CD4-positive, alpha-beta memory T cell (primary cell): ENCODE measurements around the gene LDLRAD1. TPM values are rescaled to one million over a fixed set of nuclear protein-coding genes. Genes with fewer than 3 reads are reported as not detected.

Source experiments
- CTCF ChIA-PET: fragments of 350-600 bp; sonication (Branson Sonifier 250); formaldehyde crosslinking; loops from one replicate; lab custom pipeline; 2021; ENCODE audit warnings: inconsistent platforms; ENCODE audit not compliant: partially characterized antibody; lab: Charles Lee
- POLR2A ChIA-PET: fragments of 350-600 bp; sonication (Branson Sonifier 250); formaldehyde crosslinking; loops from one replicate; lab custom pipeline; 2021; ENCODE audit not compliant: partially characterized antibody; lab: Charles Lee
- DNase-seq, 5 donors: peaks; one replicate each; pipeline versions ENCODE4 v3.0.0 to v3.0.0-alpha.2; 2020 to 2022; ENCODE audit warnings: mixed read lengths in 1 of 5
- H3K27ac ChIP-seq: one replicate; pipeline ENCODE4 v1.7.0; 2013; ENCODE audit warnings: low read depth, low read length
- H3K27me3 ChIP-seq: 2 replicates; pipeline ENCODE4 v1.7.0; 2013; ENCODE audit warnings: mild to moderate bottlenecking, low read length, moderate library complexity; ENCODE audit not compliant: insufficient read depth
- H3K36me3 ChIP-seq: 2 replicates; pipeline ENCODE4 v1.7.0; 2013; ENCODE audit warnings: mild to moderate bottlenecking, low read length, moderate library complexity; ENCODE audit not compliant: insufficient read depth
- H3K4me1 ChIP-seq: 2 replicates; pipeline ENCODE4 v1.7.0; 2013; ENCODE audit warnings: mild to moderate bottlenecking, low read length, moderate library complexity; ENCODE audit not compliant: insufficient read depth
- H3K4me3 ChIP-seq, 2 donors: one replicate each; pipeline ENCODE4 v1.7.0; 2013; ENCODE audit warnings: low read length in 2 of 2, mild to moderate bottlenecking in 1 of 2
- H3K9me3 ChIP-seq, 2 donors: one replicate each; pipeline ENCODE4 v1.7.0; 2013; ENCODE audit warnings: low read length in 2 of 2, control low read depth in 1 of 2; ENCODE audit not compliant: control insufficient read depth in 1 of 2
- H3K27ac Mint-ChIP-seq, 7 donors: one replicate each; pipeline ENCODE4 v1.8.0; 2020 to 2021; ENCODE audit warnings: mixed read lengths in 7 of 7, mild to moderate bottlenecking in 6 of 7, inconsistent platforms in 3 of 7, moderate library complexity in 3 of 7
- H3K27me3 Mint-ChIP-seq, 2 donors: one replicate each; pipeline ENCODE4 v1.8.0; 2020 to 2021; ENCODE audit warnings: mixed read lengths in 2 of 2
- H3K36me3 Mint-ChIP-seq, 2 donors: one replicate each; pipeline ENCODE4 v1.8.0; 2020 to 2021; ENCODE audit warnings: mixed read lengths in 2 of 2, inconsistent platforms in 1 of 2, mild to moderate bottlenecking in 1 of 2
- H3K4me1 Mint-ChIP-seq, 4 donors: one replicate each; pipeline ENCODE4 v1.8.0; 2020 to 2021; ENCODE audit warnings: mixed read lengths in 4 of 4, mild to moderate bottlenecking in 1 of 4
- H3K4me3 Mint-ChIP-seq, 8 donors: one replicate each; pipeline ENCODE4 v1.8.0; 2020 to 2021; ENCODE audit warnings: mixed read lengths in 8 of 8, mild to moderate bottlenecking in 7 of 8, moderate library complexity in 6 of 8, inconsistent platforms in 3 of 8
- H3K9me3 Mint-ChIP-seq, 8 donors: one replicate each; pipeline ENCODE4 v1.8.0; 2020 to 2021; ENCODE audit warnings: mixed read lengths in 8 of 8, mild to moderate bottlenecking in 5 of 8, inconsistent platforms in 3 of 8, moderate library complexity in 1 of 8
- intact Hi-C: fragments of 100-400 bp; cut with micrococcal nuclease; formaldehyde crosslinking; loops from one replicate; pipeline ENCODE4 v1.15.1; 2023
- microRNA-seq: library from miRNA; unstranded; fragments of <30 nt; microRNA quantifications from one replicate; pipeline ENCODE4 v1.2.0, GENCODE V29; 2021; ENCODE audit warnings: borderline replicate concordance, borderline number of aligned reads, borderline microRNAs expressed, mixed read lengths
- polyA plus RNA-seq, 2 donors: library from polyadenylated mRNA; unstranded; fragments of 300-500 nt; fragmentation: Illumina TruSeq; gene quantifications; one replicate each; pipeline ENCODE4 v1.2.3, GENCODE V29; 2021
- total RNA-seq, 2 experiments: library from RNA; stranded (reverse); gene quantifications; one replicate each; pipeline ENCODE4 v1.2.3, GENCODE V29; 2021

Gene LDLRAD1
- total and polyA plus RNA-seq, 4 experiments from 2014 or later, result not detected

DNA sequence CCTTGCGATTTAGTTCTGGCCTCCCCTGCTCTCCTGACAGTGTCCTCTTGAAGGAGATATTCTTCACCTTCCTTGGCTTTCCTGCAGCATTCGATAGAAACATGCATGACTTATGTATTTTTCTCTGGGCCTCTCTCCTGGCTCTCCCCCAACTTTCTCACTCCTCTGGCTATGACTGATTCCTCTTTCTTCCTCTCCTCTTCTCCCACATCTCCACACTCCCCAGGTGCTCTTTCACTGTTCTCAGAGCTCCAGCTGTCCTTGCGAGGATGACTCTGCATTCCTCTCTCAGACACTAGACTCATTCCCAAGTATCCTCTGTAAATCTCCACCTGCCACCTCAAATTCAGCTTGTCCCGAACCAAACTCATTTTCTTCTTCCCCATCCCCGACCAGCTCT, 53.9 kb downstream of the LDLRAD1 start:
- Histone ChIP-seq H3K4me1 (no peaks in the 10 kb centered on the region), H3K27me3 (no peaks in the 10 kb centered on the region), H3K27ac (no peak overlapping the region), H3K4me3 (no peak overlapping the region), H3K36me3 (peaks cover 42% of the 10 kb centered on the region), H3K9me3 (no peaks in the 10 kb centered on the region)
- POLR2A ChIA-PET, result no interaction called here
- intact Hi-C loops, result no loop called here
- H3K4me1 Mint-ChIP-seq, result no peaks in the 10 kb centered on the region
- peak overlapping the region in 1 of 7 donors; percentile 7 for H3K27ac Mint-ChIP-seq
- H3K4me3 Mint-ChIP-seq, result no peak overlapping the region
- no peaks in the 10 kb centered on the region for H3K27me3 Mint-ChIP-seq
- peaks cover 36 to 67% of the 10 kb centered on the region in 2 donors for H3K36me3 Mint-ChIP-seq
- no peak for DNase-seq
- no peaks in the 10 kb centered on the region for H3K9me3 Mint-ChIP-seq
- CTCF ChIA-PET, result interaction anchor here (1.1 kb wide), 1 partner anchor 104 kb away, joined by 5 read pairs; no protein-coding TSS in a partner anchor

DNA sequence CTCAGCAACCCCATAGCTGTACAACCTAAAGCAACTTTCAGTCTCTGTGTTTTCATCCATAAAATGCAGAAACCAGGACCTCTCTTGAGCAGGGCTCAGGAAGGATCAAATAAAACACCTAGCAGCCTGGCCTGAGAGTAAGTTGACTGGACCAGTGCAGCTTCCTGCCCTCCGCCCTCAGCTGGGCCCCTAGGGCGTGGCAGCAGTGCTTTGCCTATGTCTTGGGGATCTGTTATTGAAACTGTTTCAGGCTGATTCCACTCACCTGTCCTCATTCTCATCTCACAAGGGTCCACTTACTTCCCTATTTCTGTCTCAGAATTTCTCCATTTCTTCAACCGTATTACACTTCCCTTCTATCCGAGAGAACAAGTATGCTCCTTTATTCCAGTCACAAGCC, 54.5 kb downstream of the LDLRAD1 start:
- H3K4me3 Mint-ChIP-seq, result no peak overlapping the region
- H3K9me3 ChIP-seq, result no peaks in the 10 kb centered on the region
- H3K36me3 ChIP-seq, result peaks cover 42% of the 10 kb centered on the region
- H3K4me1 ChIP-seq, result no peaks in the 10 kb centered on the region
- H3K4me3 ChIP-seq, result no peak overlapping the region
- DNase-seq, result no peak
- ChIA-PET CTCF (interaction anchor here (6.2 kb wide), 1 partner anchor 103 kb away, joined by 160 read pairs; no protein-coding TSS in a partner anchor), POLR2A (no interaction called here)
- no peak overlapping the region for H3K27ac ChIP-seq
- no peak overlapping the region for H3K27ac Mint-ChIP-seq
- no peaks in the 10 kb centered on the region for H3K9me3 Mint-ChIP-seq
- H3K36me3 Mint-ChIP-seq, result peaks cover 36 to 64% of the 10 kb centered on the region in 2 donors
- H3K27me3 ChIP-seq, result no peaks in the 10 kb centered on the region
- H3K27me3 Mint-ChIP-seq, result no peaks in the 10 kb centered on the region
- intact Hi-C loops, result no loop called here
- H3K4me1 Mint-ChIP-seq, result no peaks in the 10 kb centered on the region

DNA sequence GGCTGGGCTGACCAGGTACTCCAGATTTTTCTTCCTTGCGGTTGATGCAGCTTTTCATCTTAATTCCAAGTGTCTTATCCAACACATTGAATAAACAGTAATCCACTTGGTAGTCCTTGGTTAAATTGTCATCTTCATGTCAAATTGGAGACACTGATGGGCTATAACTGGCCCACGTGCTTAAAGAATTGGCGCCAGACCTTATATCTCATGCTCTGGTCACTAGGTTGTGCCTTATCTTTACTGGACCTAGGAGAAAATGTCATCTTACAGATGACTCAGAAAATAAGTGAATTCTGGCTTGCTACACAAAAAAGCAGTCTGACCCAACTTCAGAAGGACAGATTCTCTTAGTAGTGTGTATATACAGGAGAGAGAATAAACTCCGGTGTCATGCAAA, 55.6 kb downstream of the LDLRAD1 start:
- DNase-seq, result no peak
- ChIA-PET POLR2A (no interaction called here), CTCF (interaction anchor here (1.2 to 6.2 kb wide), 3 partner anchors 12 to 101 kb away, joined by 3 to 160 read pairs (median 4); no protein-coding TSS in a partner anchor)
- Histone ChIP-seq H3K9me3 (no peaks in the 10 kb centered on the region), H3K27me3 (no peaks in the 10 kb centered on the region), H3K36me3 (peaks cover 41% of the 10 kb centered on the region), H3K4me3 (no peak overlapping the region), H3K4me1 (no peaks in the 10 kb centered on the region), H3K27ac (no peak overlapping the region)
- H3K4me1 Mint-ChIP-seq, result peaks cover 0 to 1% (median 0%) of the 10 kb centered on the region in 4 donors
- H3K27me3 Mint-ChIP-seq, result no peaks in the 10 kb centered on the region
- H3K9me3 Mint-ChIP-seq, result no peaks in the 10 kb centered on the region
- no peak overlapping the region for H3K4me3 Mint-ChIP-seq
- intact Hi-C loops, result no loop called here
- peaks cover 31 to 59% of the 10 kb centered on the region in 2 donors for H3K36me3 Mint-ChIP-seq
- H3K27ac Mint-ChIP-seq, result no peak overlapping the region

DNA sequence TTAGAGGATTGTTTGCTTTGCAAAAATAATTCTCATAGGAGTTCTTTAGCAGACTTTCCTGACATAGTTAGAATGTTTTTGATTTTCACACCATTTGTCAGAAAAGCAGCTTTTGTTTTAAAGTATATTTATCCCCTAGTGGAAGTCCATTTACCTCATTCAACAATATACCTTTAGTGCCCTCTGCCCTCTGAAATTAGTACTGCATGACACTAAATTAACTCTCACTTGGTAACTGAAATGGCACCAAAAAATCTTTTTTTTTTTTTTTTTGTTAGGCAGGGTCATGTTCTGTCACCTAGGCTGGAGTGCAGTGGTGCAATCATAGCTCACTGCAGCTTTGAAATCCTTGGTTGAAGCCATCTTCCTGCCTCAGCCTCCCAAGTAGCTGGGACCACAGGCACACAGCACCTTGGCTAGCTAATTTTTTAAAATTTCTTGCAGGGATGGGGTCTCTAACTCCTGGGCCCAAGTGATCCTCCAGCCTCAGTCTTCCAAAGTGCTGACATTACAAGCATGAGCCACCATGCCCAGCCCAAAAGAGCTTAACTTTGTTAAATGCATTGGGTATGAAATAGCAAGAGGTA, 58.2 kb downstream of the LDLRAD1 start:
- Histone ChIP-seq H3K36me3 (peaks cover 35% of the 10 kb centered on the region), H3K4me1 (no peaks in the 10 kb centered on the region), H3K4me3 (no peak overlapping the region), H3K9me3 (no peaks in the 10 kb centered on the region), H3K27ac (no peak overlapping the region), H3K27me3 (no peaks in the 10 kb centered on the region)
- intact Hi-C loops, result loop anchor here (1.0 kb wide), 2 partner anchors 81 to 98 kb away; no protein-coding TSS in a partner anchor
- POLR2A ChIA-PET, result interaction anchor here (0.6 to 2.5 kb wide), 6 partner anchors 14 to 101 kb away, joined by 3 to 20 read pairs (median 4); partner anchors contain the start of genes IFT25, TCEANC2 and TMEM59
- H3K9me3 Mint-ChIP-seq, result no peaks in the 10 kb centered on the region
- peak; percentile 41 to 61 (median 55) for DNase-seq
- no peak overlapping the region for H3K4me3 Mint-ChIP-seq
- H3K4me1 Mint-ChIP-seq, result peaks cover 0 to 6% (median 2%) of the 10 kb centered on the region in 4 donors
- CTCF ChIA-PET, result interaction anchor here (0.7 to 6.2 kb wide), 33 partner anchors 11 to 124 kb away, joined by 3 to 160 read pairs (median 5); partner anchors contain the start of genes IFT25 and LRRC42
- H3K36me3 Mint-ChIP-seq, result peaks cover 25 to 50% of the 10 kb centered on the region in 2 donors
- H3K27me3 Mint-ChIP-seq, result no peaks in the 10 kb centered on the region
- H3K27ac Mint-ChIP-seq, result no peak overlapping the region

Small RNA genes within 50 kb of the gene (microRNA-seq; reads per million reads assigned to microRNA genes)
- gene MIR4781, result 6.7 reads per million, percentile 31 among the genes with 10 or more reads in this experiment

Other genes with a start within 250 kb of the LDLRAD1 start
- gene NDC1, start 179.9 kb downstream of the LDLRAD1 start, total RNA-seq, result 10 to 100 TPM; 10.9 to 11.0 TPM
- 1 to 10 TPM; 4.4 to 7.8 TPM for gene NDC1, start 179.9 kb downstream of the LDLRAD1 start, polyA plus RNA-seq
- gene YIPF1, start 128.4 kb downstream of the LDLRAD1 start, total RNA-seq, result 10 to 100 TPM; 14.8 to 15.2 TPM
- 10 to 100 TPM; 25.2 to 30.5 TPM for gene YIPF1, start 128.4 kb downstream of the LDLRAD1 start, polyA plus RNA-seq
- not detected for gene DIO1, start 124.0 kb downstream of the LDLRAD1 start, total RNA-seq
- not detected for gene DIO1, start 124.0 kb downstream of the LDLRAD1 start, polyA plus RNA-seq
- gene IFT25, start 72.5 kb downstream of the LDLRAD1 start, total RNA-seq, result 10 to 100 TPM; 47.2 to 50.3 TPM
- 10 to 100 TPM; 45.5 to 65.4 TPM for gene IFT25, start 72.5 kb downstream of the LDLRAD1 start, polyA plus RNA-seq
- 1 to 10 TPM; 7.3 to 8.7 TPM for gene LRRC42, start 71.8 kb downstream of the LDLRAD1 start, total RNA-seq
- 1 to 10 TPM; 4.7 to 8.4 TPM for gene LRRC42, start 71.8 kb downstream of the LDLRAD1 start, polyA plus RNA-seq
- gene TMEM59, start 35.0 kb upstream of the LDLRAD1 start, total RNA-seq, result 100 to 1,000 TPM; 212 to 222 TPM
- 1,000 to 10,000 TPM in 1 of 2 donors, 100 to 1,000 TPM in 1; 533 to 1,059 TPM for gene TMEM59, start 35.0 kb upstream of the LDLRAD1 start, polyA plus RNA-seq
- gene TCEANC2, start 35.4 kb upstream of the LDLRAD1 start, total RNA-seq, result 10 to 100 TPM; 12.1 to 13.1 TPM
- gene TCEANC2, start 35.4 kb upstream of the LDLRAD1 start, polyA plus RNA-seq, result 1 to 10 TPM; 3.5 to 7.1 TPM
- under 1 TPM in 1 of 2 experiments, not detected in 1; 0.19 TPM for gene CDCP2, start 134.8 kb upstream of the LDLRAD1 start, total RNA-seq
- gene CDCP2, start 134.8 kb upstream of the LDLRAD1 start, polyA plus RNA-seq, result not detected
- 10 to 100 TPM; 10.5 to 10.7 TPM for gene CYB5RL, start 181.8 kb upstream of the LDLRAD1 start, total RNA-seq
- gene CYB5RL, start 181.8 kb upstream of the LDLRAD1 start, polyA plus RNA-seq, result 1 to 10 TPM; 1.3 to 4.4 TPM
- 10 to 100 TPM; 33.4 to 39.0 TPM for gene MRPL37, start 182.0 kb upstream of the LDLRAD1 start, total RNA-seq
- gene MRPL37, start 182.0 kb upstream of the LDLRAD1 start, polyA plus RNA-seq, result 10 to 100 TPM; 53.2 to 89.1 TPM